Measurements from ENCODE around the gene GALNT9. TPM values are rescaled to one million over a fixed set of nuclear protein-coding genes. Genes with fewer than 3 reads are reported as not detected.
"Not testable (repeated sequence)": the region's sequence is repeated elsewhere in the genome, so short reads cannot be mapped to it uniquely, and the experiment has no call there.

Gene GALNT9
- total and polyA plus RNA-seq, 2 experiments from 2014 or later: 3.9 to 4.7 TPM

DNA sequence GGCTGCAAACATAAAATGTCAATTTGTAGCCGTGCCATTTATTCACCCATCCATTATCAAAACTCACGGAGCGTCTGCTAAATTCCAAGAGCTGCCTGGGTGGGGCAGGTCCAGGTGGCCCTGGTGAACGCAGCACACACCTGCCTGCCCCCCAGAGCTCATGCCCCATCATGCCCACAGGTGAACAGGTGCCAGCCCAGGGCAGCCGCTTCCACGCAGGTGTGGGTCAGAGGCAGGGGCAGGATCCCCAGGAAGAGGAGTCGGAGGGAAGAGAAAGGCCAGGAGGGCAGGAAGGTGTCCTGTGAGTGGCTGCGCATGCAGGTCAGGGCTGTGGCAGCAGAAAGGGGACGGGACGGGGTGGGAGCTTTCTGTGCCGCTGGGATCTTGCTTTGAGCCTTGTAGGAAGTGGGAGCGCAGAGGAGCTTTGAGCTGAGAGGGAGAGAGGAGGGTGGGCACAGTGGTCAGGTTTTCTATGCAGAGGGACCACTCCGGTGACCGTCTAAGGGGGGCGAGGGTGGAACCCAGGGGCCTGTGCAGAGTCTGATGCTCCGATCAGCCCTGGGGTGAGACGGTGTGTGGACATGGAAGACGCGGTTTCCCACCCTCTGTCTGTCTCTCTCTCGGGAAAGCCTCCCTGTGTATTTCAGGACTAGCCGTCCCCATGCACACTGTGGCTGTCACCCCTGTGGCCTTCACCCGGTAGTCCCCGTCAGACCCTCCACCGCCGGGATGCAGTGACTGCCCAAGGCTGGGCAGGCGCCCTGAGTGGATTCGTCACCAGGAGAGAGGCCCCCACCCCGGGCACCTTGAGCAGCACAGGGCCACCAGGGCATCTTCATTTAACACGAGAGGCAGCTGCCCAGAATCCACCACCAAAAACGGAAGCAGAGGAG, 26.7 kb downstream of the GALNT9 start:
- H3K9me2 ChIP-seq (replicated peaks; ENCODE audit: insufficient read depth): no peaks in the 10 kb centered on the region
- no peaks in the 10 kb centered on the region for H3K9me3 ChIP-seq (ENCODE audit: low read depth)
- no peaks in the 10 kb centered on the region for H3K36me3 ChIP-seq (replicated peaks; ENCODE audit: insufficient read depth, low read depth)
- no peak overlapping the region for H3K27ac ChIP-seq
- TF ChIP-seq EZH2 (IDR thresholded peaks at IDR 0.05; ENCODE audit: borderline replicate concordance): no peak
- no peaks in the 10 kb centered on the region for H3K79me2 ChIP-seq
- H3K27me3 ChIP-seq: no peaks in the 10 kb centered on the region
- H2AFZ ChIP-seq: no peak overlapping the region
- H3K4me1 ChIP-seq (ENCODE audit: insufficient read depth): no peaks in the 10 kb centered on the region
- no peaks in the 10 kb centered on the region for H4K20me1 ChIP-seq (ENCODE audit: insufficient read depth, poor library complexity, severe bottlenecking)
- DNase-seq (ENCODE audit: low spot score): no peak
- 76% methylated on average over 30 of the region's 30 CpGs for WGBS (ENCODE audit: low lambda C conversion rate, missing lambda C conversion rate)
- no peak overlapping the region for H3K4me2 ChIP-seq
- H3K4me3 ChIP-seq: no peak overlapping the region

DNA sequence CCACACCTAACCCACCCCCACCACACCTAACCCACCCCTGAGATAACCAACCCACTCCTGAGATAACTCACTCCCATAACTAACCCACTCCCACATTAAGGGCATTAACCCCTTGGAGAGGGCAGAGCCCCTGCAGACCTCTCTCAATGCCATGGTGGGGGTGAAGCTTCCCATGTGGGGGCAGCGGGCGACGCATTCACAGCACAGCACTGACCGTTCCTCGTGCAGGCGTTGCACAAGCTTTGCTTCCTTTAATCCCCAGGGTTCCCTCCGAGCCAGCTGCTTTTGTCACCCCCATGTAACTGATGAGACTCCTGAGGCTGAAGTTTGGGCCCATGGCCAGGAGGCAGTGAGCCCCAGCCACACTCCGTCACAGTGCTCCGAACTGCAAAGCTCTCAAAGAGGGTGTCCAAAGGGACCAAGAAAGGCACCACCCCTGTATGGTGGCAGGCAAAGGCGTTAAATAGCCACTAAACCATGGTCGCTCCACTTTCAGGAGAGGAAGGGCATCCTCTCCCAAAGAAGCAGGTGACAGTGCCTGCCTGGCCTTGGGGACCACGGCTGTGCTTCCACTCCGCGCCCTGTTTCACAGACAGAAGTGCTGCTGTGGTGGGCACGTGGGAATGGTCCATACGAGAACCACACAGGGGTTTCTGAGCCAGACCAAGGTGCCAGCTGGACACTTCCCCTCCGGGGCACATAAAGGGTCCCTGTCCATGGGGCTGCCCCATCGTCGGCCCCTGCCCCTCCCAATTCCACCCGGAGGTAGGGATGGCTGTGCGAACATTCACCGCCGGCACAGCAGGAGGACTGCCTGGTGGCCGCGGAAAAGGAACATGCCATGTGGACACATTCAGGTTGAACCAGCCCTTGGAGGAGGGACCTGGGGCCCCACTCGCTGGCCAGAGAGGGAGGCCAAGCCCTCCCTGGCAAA, 28.3 kb downstream of the GALNT9 start:
- no peak overlapping the region for H2AFZ ChIP-seq

DNA sequence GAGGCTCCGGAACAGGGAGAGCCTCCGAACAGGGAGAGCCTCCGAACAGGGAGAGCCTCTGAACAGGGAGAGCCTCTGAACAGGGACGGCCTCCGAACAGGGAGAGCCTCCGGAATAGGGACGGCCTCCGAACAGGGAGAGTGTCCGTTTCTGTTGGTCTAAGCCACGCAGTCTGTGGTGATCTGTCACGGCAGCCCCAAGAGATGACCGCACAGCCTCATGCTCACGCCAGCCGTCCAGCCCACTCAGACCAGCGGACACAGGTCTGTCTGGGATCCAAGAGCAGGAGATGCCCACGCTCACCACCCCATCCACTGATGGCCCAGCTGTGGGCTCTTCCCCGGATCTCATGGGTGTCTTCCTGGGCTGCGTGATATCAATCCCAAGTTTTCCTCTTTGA, 33.3 kb downstream of the GALNT9 start:
- H3K27me3 ChIP-seq: peaks cover 28% of the 10 kb centered on the region

More for the DNA sequence above, 28.3 kb downstream of the GALNT9 start:
- no peak for TF ChIP-seq EZH2 (IDR thresholded peaks at IDR 0.05; ENCODE audit: borderline replicate concordance)
- H3K9me2 ChIP-seq (replicated peaks; ENCODE audit: insufficient read depth): no peaks in the 10 kb centered on the region
- no peak overlapping the region for H3K27ac ChIP-seq
- peaks cover 16% of the 10 kb centered on the region for H3K27me3 ChIP-seq
- H3K9me3 ChIP-seq (ENCODE audit: low read depth): no peaks in the 10 kb centered on the region
- H3K36me3 ChIP-seq (replicated peaks; ENCODE audit: insufficient read depth, low read depth): no peaks in the 10 kb centered on the region
- 80% methylated on average over 25 of the region's 26 CpGs for WGBS (ENCODE audit: low lambda C conversion rate, missing lambda C conversion rate)
- no peaks in the 10 kb centered on the region for H4K20me1 ChIP-seq (ENCODE audit: insufficient read depth, poor library complexity, severe bottlenecking)
- no peaks in the 10 kb centered on the region for H3K79me2 ChIP-seq
- no peak for DNase-seq (ENCODE audit: low spot score)
- H3K4me1 ChIP-seq (ENCODE audit: insufficient read depth): no peaks in the 10 kb centered on the region
- no peak overlapping the region for H3K4me3 ChIP-seq
- no peak overlapping the region for H3K4me2 ChIP-seq

DNA sequence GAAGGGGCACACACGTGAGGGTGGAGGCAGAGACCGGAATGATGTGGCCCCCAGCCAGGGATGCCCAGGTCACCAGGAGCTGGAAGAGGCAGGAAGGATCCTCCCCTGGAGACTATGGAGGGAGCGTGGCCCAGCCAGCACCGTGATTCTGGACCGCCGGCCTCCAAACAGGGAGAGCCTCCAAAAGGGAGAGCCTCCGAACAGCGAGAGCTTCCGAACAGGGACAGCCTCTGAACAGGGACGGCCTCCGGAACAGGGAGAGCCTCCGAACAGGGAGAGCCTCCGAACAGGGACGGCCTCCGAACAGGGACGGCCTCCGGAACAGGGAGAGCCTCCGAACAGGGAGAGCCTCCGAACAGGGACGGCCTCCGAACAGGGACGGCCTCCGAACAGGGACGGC, 33.8 kb downstream of the GALNT9 start:
- peaks cover 28% of the 10 kb centered on the region for H3K27me3 ChIP-seq
- not testable (repeated sequence) for H3K36me3 ChIP-seq (replicated peaks; ENCODE audit: insufficient read depth, low read depth); H3K27ac ChIP-seq; H3K79me2 ChIP-seq; H2AFZ ChIP-seq; H3K9me2 ChIP-seq (replicated peaks; ENCODE audit: insufficient read depth); H3K4me2 ChIP-seq; DNase-seq (ENCODE audit: low spot score); H3K4me1 ChIP-seq (ENCODE audit: insufficient read depth); H3K9me3 ChIP-seq (ENCODE audit: low read depth); H4K20me1 ChIP-seq (ENCODE audit: insufficient read depth, poor library complexity, severe bottlenecking); H3K4me3 ChIP-seq
- 97% methylated on average over 11 of the region's 24 CpGs for WGBS (ENCODE audit: low lambda C conversion rate, missing lambda C conversion rate)

More for the DNA sequence above, 33.3 kb downstream of the GALNT9 start:
- Histone ChIP-seq H3K9me3 (ENCODE audit: low read depth) (no peaks in the 10 kb centered on the region), H3K4me3 (no peak overlapping the region), H3K4me1 (ENCODE audit: insufficient read depth) (no peaks in the 10 kb centered on the region), H3K79me2 (no peaks in the 10 kb centered on the region), H3K27ac (no peak overlapping the region), H3K4me2 (no peak overlapping the region), H3K9me2 (replicated peaks; ENCODE audit: insufficient read depth) (no peaks in the 10 kb centered on the region), H3K36me3 (replicated peaks; ENCODE audit: insufficient read depth, low read depth) (no peaks in the 10 kb centered on the region), H4K20me1 (ENCODE audit: insufficient read depth, poor library complexity, severe bottlenecking) (no peaks in the 10 kb centered on the region), H2AFZ (no peak overlapping the region)
- no peak for TF ChIP-seq EZH2 (IDR thresholded peaks at IDR 0.05; ENCODE audit: borderline replicate concordance)
- TF ChIP-seq, protein P1, sequence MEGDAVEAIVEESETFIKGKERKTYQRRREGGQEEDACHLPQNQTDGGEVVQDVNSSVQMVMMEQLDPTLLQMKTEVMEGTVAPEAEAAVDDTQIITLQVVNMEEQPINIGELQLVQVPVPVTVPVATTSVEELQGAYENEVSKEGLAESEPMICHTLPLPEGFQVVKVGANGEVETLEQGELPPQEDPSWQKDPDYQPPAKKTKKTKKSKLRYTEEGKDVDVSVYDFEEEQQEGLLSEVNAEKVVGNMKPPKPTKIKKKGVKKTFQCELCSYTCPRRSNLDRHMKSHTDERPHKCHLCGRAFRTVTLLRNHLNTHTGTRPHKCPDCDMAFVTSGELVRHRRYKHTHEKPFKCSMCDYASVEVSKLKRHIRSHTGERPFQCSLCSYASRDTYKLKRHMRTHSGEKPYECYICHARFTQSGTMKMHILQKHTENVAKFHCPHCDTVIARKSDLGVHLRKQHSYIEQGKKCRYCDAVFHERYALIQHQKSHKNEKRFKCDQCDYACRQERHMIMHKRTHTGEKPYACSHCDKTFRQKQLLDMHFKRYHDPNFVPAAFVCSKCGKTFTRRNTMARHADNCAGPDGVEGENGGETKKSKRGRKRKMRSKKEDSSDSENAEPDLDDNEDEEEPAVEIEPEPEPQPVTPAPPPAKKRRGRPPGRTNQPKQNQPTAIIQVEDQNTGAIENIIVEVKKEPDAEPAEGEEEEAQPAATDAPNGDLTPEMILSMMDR (IDR thresholded peaks at IDR 0.05; ENCODE audit: poor library complexity): no peak
- TF ChIP-seq EZH2phosphoT487 (IDR thresholded peaks at IDR 0.05; ENCODE audit: low read depth, severe bottlenecking, unreplicated experiment): no peak
- WGBS (ENCODE audit: low lambda C conversion rate, missing lambda C conversion rate): 95% methylated on average over 17 of the region's 18 CpGs
- no peak for DNase-seq (ENCODE audit: low spot score)

Measured in hepatocyte (in vitro differentiated cells).